K562 (cell line): ENCODE data around the gene ACSL6. TPM values are rescaled to one million over a fixed set of nuclear protein-coding genes. Genes with fewer than 3 reads are reported as not detected.

Source experiments
- BDP1 ChIP-seq: IDR thresholded peaks from 3 replicates; pipeline ENCODE4 v1.6.1; 2011; ENCODE audit not compliant: insufficient read length, insufficient read depth
- CTCF ChIP-seq, 3 experiments: IDR thresholded peaks in 2 of 3; conservative IDR thresholded peaks in 1 of 3; 2 replicates each; pipeline ENCODE4 v1.5.1; 2011 to 2012; ENCODE audit warnings: low read length in 3 of 3, mild to moderate bottlenecking in 3 of 3, control low read depth in 2 of 3, improper control_type of control experiment in 1 of 3, inconsistent platforms in 1 of 3, low read depth in 1 of 3, mixed read lengths in 1 of 3, moderate library complexity in 1 of 3; ENCODE audit not compliant: insufficient read depth in 2 of 3
- EP400 ChIP-seq: fragments of 450-650 bp; IDR thresholded peaks from 2 replicates; pipeline ENCODE4 v1.6.1; 2017; ENCODE audit warnings: antibody characterized with exemption, mild to moderate bottlenecking, moderate library complexity
- FOXP4 ChIP-seq: sonication (generic); formaldehyde crosslinking; IDR thresholded peaks from 2 replicates; pipeline ENCODE4 v1.8.0; 2022; ENCODE audit warnings: mild to moderate bottlenecking, missing genetic modification reagents, borderline replicate concordance
- GABPB2 ChIP-seq: fragments of 250-450 bp; sonication (Bioruptor Pico); conservative IDR thresholded peaks from 2 replicates; pipeline ENCODE4 v1.5.1; 2021; ENCODE audit warnings: mild to moderate bottlenecking
- HOXB6 ChIP-seq: fragments of 250-450 bp; sonication (Bioruptor Pico); IDR thresholded peaks from 2 replicates; pipeline ENCODE4 v1.5.1; 2022; ENCODE audit warnings: mild to moderate bottlenecking, borderline replicate concordance
- MAFG ChIP-seq: fragments of 450-650 bp; conservative IDR thresholded peaks from 2 replicates; pipeline ENCODE4 v1.6.1; 2016; ENCODE audit warnings: missing genetic modification characterization, missing compliant biosample characterization
- MAFK ChIP-seq: IDR thresholded peaks from 2 replicates; pipeline ENCODE4 v1.6.1; 2011; ENCODE audit warnings: low read length, improper control_type of control experiment
- NEUROD1 ChIP-seq: fragments of 150-350 bp; IDR thresholded peaks from 2 replicates; pipeline ENCODE4 v1.6.1; 2014; ENCODE audit warnings: borderline replicate concordance, low read length, low read depth; ENCODE audit not compliant: partially characterized antibody
- PREB ChIP-seq: sonication (generic); formaldehyde crosslinking; IDR thresholded peaks from 2 replicates; pipeline ENCODE4 v1.8.1; 2023; ENCODE audit warnings: mild to moderate bottlenecking, missing genetic modification reagents
- SMAD3 ChIP-seq: fragments of 450-650 bp; formaldehyde crosslinking; conservative IDR thresholded peaks from 2 replicates; pipeline ENCODE4 v1.4.0; 2020; ENCODE audit warnings: mild to moderate bottlenecking
- SNIP1 ChIP-seq: fragments of 450-650 bp; IDR thresholded peaks from 2 replicates; pipeline ENCODE4 v1.7.1; 2017; ENCODE audit warnings: low read depth, mild to moderate bottlenecking
- TAL1 ChIP-seq: fragments of 450-650 bp; IDR thresholded peaks from 2 replicates; pipeline ENCODE4 v1.6.1; 2016; ENCODE audit warnings: mild to moderate bottlenecking
- ZBTB1 ChIP-seq: sonication (generic); formaldehyde crosslinking; IDR thresholded peaks from 2 replicates; pipeline ENCODE4 v1.8.1; 2023; ENCODE audit warnings: missing genetic modification reagents, low read depth, mild to moderate bottlenecking, borderline replicate concordance
- ZKSCAN8 ChIP-seq: fragments of 200-800 bp; sonication (Bioruptor generic); IDR thresholded peaks from 2 replicates; pipeline ENCODE4 v1.6.1; 2016; ENCODE audit warnings: missing genetic modification characterization, missing compliant biosample characterization
- ZNF212 ChIP-seq: fragments of 450-650 bp; formaldehyde crosslinking; IDR thresholded peaks from 2 replicates; pipeline ENCODE4 v1.4.0; 2020; ENCODE audit warnings: mild to moderate bottlenecking
- ZNF518B ChIP-seq: fragments of 250-450 bp; sonication (Bioruptor Pico); IDR thresholded peaks from 2 replicates; pipeline ENCODE4 v1.5.0; 2021; ENCODE audit warnings: mild to moderate bottlenecking, moderate library complexity
- ZNF561 ChIP-seq: fragments of 450-650 bp; formaldehyde crosslinking; conservative IDR thresholded peaks from 2 replicates; pipeline ENCODE4 v1.4.0; 2020; ENCODE audit warnings: mild to moderate bottlenecking, moderate library complexity
- ZNF699 ChIP-seq: fragments of 250-450 bp; sonication (Bioruptor Pico); IDR thresholded peaks from 2 replicates; pipeline ENCODE4 v1.8.0; 2021; ENCODE audit warnings: mild to moderate bottlenecking, moderate library complexity; ENCODE audit not compliant: insufficient replicate concordance
- polyA plus RNA-seq, 8 experiments: library from polyadenylated mRNA; depleted of rRNA in 4 of 8; stranded (reverse) in 5 of 8; unstranded in 3 of 8; fragments of >200 nt; fragmentation: Nextera tagmentation in 2 of 8; fragmentation: Illumina TruSeq in 1 of 8; extraction: Ambion mirVana in 2 of 8; extraction: Trizol in 1 of 8; gene quantifications; 2 replicates each; pipeline versions ENCODE4 v1.2.1 to v1.2.3, GENCODE V29; 2011 to 2014; ENCODE audit warnings: inconsistent platforms in 1 of 8, missing spikeins in 1 of 8
- total RNA-seq, 7 experiments: library from RNA; depleted of rRNA in 6 of 7; stranded (reverse); fragments of >200 nt in 6 of 7; fragmentation: Illumina TruSeq in 2 of 7; extraction: Trizol in 2 of 7; gene quantifications; 2 replicates each; pipeline versions ENCODE4 v1.2.1 to v1.2.3, GENCODE V29; 2011 to 2021; ENCODE audit warnings: low replicate concordance in 1 of 7

The ACSL6 gene
- total and polyA plus RNA-seq, 9 of the 15 experiments (the other 6 are each of a cell fraction or from before 2014, with no cell fraction given), result 0.50 to 1.5 (median 0.69) TPM

GRCh38 chr5:132020568-132021339 lies 9.3 kb upstream of the ACSL6 start (continued):
- TF ChIP-seq CTCF (IDR thresholded peaks at IDR 0.05 in 2 of 3, conservative IDR thresholded peaks at IDR 0.05 in 1 of 3; ENCODE audit: insufficient read depth in 2 of 3, low read depth in 1 of 3, low read length in 3 of 3), result no peak
- no peak for TF ChIP-seq ZNF561 (CRISPR knock-in tag)
- no peak for TF ChIP-seq ZKSCAN8 (CRISPR knock-in tag)
- no peak for TF ChIP-seq TAL1
- no peak for TF ChIP-seq HOXB6
- TF ChIP-seq ZBTB1 (CRISPR knock-in tag), result no peak
- TF ChIP-seq ZNF518B (CRISPR knock-in tag), result no peak
- TF ChIP-seq NEUROD1, result no peak
- no peak for TF ChIP-seq PREB (CRISPR knock-in tag)
- no peak for TF ChIP-seq ZNF699 (CRISPR knock-in tag)
- TF ChIP-seq MAFG, result no peak
- no peak for TF ChIP-seq GABPB2 (CRISPR knock-in tag)
- TF ChIP-seq BDP1, result no peak
- TF ChIP-seq ZNF212 (CRISPR knock-in tag), result no peak
- no peak for TF ChIP-seq FOXP4 (CRISPR knock-in tag)
- no peak for TF ChIP-seq MAFK
- TF ChIP-seq SMAD3 (CRISPR knock-in tag), result no peak
- no peak for TF ChIP-seq SNIP1
- TF ChIP-seq EP400, result no peak
